Erythroblast (primary cell): ENCODE data around the gene DDX4.

Source experiments
- GATA1 ChIP-seq: IDR thresholded peaks from 2 replicates; pipeline ENCODE4 v1.6.1; 2011; ENCODE audit warnings: low read depth, mild to moderate bottlenecking, control low read depth, low read length, moderate library complexity
- POLR2A ChIP-seq: IDR thresholded peaks from 2 replicates; pipeline ENCODE4 v1.6.1; 2011; ENCODE audit warnings: mild to moderate bottlenecking, low read length

- TF ChIP-seq POLR2A (no peak), GATA1 (no peak)
Measured at GRCh38 chr5:55777332-55777731, 39.5 kb downstream of the DDX4 start.
